GM12872 (cell line): Measurements from ENCODE around the gene BRF1.

ENCODE experiments used
- TF ChIP-seq, protein P1 (sequence below): IDR thresholded peaks from 3 replicates; pipeline ENCODE4 v1.5.1; 2011; ENCODE audit warnings: low read depth, mild to moderate bottlenecking, low read length, moderate library complexity; ENCODE audit not compliant: insufficient read depth

Gene BRF1

DNA sequence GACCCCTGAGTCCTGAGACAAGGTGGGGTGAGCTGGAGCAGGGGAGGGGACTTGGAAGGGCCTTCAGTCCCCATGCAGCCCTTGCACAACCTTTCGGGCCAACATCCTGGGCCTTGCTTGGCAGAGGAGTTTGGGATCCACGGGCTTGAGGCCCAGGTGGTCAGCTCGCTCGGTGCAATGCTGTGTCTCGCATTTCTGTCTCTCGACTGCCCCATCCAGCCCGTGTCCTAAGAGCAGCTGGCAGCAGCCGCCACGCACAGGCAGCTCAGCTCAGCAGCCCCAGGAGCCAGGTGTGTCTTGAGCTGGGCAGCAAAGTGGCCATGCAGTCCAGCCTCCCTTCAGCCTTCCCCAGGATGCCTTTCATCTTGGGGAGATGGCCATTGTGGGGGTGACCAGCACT, 24.5 kb upstream of the BRF1 start:
- TF ChIP-seq, protein P1, sequence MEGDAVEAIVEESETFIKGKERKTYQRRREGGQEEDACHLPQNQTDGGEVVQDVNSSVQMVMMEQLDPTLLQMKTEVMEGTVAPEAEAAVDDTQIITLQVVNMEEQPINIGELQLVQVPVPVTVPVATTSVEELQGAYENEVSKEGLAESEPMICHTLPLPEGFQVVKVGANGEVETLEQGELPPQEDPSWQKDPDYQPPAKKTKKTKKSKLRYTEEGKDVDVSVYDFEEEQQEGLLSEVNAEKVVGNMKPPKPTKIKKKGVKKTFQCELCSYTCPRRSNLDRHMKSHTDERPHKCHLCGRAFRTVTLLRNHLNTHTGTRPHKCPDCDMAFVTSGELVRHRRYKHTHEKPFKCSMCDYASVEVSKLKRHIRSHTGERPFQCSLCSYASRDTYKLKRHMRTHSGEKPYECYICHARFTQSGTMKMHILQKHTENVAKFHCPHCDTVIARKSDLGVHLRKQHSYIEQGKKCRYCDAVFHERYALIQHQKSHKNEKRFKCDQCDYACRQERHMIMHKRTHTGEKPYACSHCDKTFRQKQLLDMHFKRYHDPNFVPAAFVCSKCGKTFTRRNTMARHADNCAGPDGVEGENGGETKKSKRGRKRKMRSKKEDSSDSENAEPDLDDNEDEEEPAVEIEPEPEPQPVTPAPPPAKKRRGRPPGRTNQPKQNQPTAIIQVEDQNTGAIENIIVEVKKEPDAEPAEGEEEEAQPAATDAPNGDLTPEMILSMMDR = no peak

DNA sequence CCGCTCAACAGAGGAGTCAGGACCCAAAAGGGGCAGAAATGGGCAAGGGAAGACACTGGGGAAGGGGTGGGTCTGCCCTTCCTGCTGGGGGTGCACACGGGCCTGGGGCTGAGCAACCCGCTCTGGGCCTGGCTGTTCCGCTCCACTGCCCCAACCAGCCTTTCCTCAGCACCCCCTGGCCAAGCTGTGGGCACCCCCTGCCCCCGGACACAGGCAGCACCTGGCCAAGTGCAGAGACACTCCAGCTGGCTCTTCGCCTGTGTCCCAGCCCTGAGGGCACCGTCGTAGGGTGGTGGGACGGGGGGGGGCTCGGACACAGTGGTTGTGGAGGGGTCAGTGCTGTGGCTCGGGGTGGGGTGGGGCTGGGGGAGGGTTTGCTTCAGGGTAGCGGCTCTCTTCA, 24.1 kb upstream of the BRF1 start:
- TF ChIP-seq, protein P1 = no peak

DNA sequence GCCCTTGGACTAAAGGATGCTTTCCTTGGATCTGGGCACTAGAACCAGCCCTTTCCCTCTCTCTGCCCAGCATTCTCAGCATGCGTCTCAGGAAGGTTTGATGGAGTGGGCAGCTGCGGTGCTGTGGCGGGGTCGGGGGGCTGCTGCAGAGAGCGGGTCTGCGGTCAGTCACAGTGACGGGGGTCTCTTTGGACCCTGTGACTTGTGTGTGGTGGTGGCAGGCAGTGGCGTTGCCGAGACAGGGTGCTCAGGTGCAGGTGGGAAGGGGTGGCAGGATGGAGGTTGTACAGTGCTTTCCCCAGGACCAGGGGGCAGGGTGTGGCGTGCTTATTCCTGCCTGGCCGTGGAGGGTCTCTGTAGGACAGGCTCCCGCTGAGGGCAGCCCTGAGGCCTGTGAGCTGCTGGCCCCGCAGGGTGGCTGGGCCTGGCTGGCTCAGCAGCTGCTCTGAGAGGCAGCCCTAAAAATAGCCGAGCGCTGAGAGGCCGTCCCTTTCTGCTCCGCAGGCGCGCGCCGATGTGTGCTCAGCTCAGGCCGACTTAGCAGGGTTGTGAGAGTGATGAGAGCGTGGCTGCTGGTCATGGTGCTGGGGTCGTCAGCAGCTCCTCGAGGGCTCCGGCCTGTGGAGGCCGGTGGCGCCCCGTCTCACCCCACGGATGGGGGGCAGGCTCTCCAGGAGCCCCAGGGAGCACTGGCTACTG, 23.4 kb upstream of the BRF1 start:
- TF ChIP-seq, protein P1 = no peak

DNA sequence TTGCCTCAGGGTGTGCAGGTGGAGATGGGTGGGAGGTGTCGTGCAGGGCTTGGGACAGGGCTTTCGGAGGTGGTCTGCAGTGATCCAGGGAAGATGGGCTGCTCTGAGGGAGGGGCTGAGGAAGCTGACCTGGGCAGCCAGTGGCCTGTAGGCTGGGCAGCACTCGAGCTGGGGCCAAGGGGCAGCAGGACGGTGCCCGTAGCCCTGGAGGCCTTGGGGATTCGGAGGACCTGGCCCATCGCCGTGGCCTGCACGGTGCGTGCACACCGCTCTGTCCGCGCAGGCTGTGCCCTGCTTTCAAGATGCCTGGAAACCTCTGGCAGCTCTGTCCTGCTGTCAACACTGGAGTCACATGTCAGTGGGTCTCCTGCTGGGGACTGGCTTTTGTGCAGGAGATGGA, 22.9 kb upstream of the BRF1 start:
- TF ChIP-seq, protein P1 = no peak

DNA sequence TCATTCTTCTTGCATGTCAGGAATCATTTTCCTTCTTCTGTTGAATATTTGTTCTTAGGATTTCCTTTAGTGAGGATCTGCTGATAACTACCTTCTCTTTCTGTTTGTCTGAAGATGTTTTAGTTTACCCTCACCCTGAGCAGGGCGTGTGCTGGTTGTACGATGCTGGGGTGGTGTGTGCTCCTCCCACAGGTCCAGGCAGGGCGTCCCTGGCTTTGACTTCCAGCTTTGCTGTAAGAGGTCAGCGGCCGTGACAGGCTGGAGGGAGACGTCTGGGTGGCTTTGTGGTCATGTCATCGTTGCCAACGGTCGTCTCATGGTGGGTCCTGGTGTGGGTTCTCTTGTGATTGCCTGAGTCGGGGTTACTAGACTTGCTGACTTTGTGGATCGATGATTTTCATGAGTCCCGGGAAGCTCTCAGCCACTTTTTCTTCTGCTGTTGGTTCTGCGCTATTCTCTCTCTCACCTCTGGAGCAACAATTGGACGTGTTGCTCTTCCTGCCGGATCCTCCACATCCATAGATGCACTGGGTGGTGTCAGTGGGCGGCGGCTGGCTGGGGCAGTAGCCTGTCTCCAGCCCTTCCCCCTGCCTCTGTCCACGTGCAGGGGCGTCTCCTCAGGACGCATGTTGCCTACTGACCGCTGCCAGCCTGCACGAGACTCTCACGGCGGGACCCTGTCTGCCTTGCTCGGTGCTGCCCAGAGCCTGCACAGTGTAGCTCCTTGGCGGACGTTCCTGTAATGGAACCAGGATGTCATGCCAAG, 22.2 kb upstream of the BRF1 start:
- TF ChIP-seq, protein P1 = no peak

DNA sequence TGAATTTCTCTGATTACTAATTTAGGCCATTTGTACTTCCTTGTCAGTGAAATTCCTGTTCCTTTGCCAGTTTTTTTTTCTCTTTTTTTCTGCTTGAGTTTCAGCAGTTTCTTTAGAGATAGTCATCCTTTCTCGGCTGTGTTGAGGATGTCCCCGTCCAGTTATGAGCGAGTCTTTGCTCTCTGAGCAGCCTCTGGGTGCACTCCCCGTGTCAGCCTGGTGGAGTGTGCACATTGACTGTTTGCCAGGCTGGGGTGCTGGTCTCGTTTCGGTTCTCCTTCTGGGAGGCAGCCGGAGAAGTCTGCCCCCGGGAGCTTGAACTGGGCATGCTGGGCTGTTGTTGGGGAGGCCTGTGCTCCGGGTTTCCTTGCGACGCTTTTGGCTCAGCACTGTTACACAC, 16.7 kb upstream of the BRF1 start:
- TF ChIP-seq, protein P1 = no peak

DNA sequence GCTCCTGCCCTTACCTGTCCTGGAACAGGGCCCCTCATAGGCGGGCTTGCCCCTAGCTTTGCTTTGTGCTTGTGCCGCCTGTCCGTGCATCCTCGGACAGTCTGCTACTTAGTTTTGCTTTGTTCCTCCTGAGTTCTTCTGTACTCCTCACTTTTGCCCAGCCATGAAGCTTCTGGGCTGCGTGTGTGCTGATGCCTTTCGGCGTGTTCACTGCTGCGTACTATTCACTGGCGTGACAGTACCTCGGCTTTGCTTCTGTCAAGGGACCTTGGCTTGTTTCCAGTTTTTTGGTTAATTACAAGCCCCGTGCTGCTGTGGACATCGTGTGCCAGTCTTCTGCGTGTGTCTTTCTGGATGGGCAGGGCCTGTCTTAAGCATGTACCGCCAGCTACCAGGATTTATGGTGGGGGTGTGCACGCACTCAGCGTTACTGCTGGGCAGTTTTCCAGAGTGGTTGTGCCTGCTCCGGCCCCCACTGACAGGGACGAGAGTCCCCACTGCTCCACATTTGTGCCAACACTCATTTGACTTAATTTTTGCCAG, 16.2 kb upstream of the BRF1 start:
- TF ChIP-seq, protein P1 = no peak
